ENCODE measurements around the gene BLMH.

Gene BLMH

DNA sequence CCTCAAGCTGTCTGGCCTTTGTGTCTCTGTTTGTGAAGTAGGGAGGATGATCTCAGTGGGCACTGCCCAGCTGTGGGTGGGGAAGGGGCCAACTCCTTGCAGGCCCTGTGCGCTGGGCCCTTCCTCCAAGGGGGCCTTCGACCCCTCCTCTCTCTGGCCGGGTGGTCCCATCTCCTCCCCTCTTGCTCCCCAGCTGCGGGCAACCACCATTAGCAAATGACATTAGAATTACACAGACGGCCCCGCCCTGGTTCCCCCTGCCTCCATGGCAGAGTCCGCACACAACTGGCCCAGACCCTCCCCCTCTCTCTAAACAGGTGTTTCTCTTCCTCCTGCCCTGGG, 53.8 kb downstream of the BLMH start:
- no peak overlapping the region for H2BK5ac ChIP-seq (ENCODE audit: low read depth, low read length, poor library complexity)
- no peak overlapping the region for H3K23ac ChIP-seq (ENCODE audit: low read length)
- no peak overlapping the region for H4K8ac ChIP-seq (ENCODE audit: low read depth, low read length)
- no peak overlapping the region for H2AK5ac ChIP-seq (ENCODE audit: low read length)
- no peak overlapping the region for H4K91ac ChIP-seq (ENCODE audit: low read depth, low read length)
- H2AFZ ChIP-seq (ENCODE audit: insufficient read depth, low read length, poor library complexity): no peak overlapping the region
- no peak overlapping the region for H3K9ac ChIP-seq (ENCODE audit: low read length)
- no peak overlapping the region for H3K4me3 ChIP-seq (ENCODE audit: low read depth, low read length)
- H3K27ac ChIP-seq (ENCODE audit: low read depth, low read length): no peak overlapping the region
- no peak overlapping the region for H2BK12ac ChIP-seq (ENCODE audit: low read length)
- WGBS (ENCODE audit: extremely low coverage, insufficient coverage, insufficient read length): no CpG with 5 or more reads among the region's 7 CpGs
- H3K4me2 ChIP-seq (ENCODE audit: low read length): peak overlapping the region; percentile 33
- no peak overlapping the region for H3K4ac ChIP-seq (ENCODE audit: low read depth, low read length)
- no peak for DNase-seq
- peaks cover 19 to 27% of the 10 kb centered on the region in 2 experiments for H3K4me1 ChIP-seq (ENCODE audit: control insufficient read depth in 1 of 2, insufficient read depth in 2 of 2, low read length in 2 of 2)
- H3K36me3 ChIP-seq (ENCODE audit: control insufficient read depth in 1 of 2, insufficient read depth in 2 of 2, low read length in 2 of 2): no peaks in the 10 kb centered on the region
- H3K79me2 ChIP-seq (ENCODE audit: control insufficient read depth, insufficient read depth, low read length, poor library complexity): no peaks in the 10 kb centered on the region
- H3K9me3 ChIP-seq (ENCODE audit: insufficient read depth, low read depth, low read length): peaks cover 18% of the 10 kb centered on the region
- no peak overlapping the region for H3K18ac ChIP-seq (ENCODE audit: low read length)
- H4K12ac ChIP-seq (ENCODE audit: low read depth, low read length): no peak overlapping the region
- H2BK120ac ChIP-seq (ENCODE audit: insufficient read depth, low read length, poor library complexity): no peak overlapping the region
- peaks cover 15% of the 10 kb centered on the region for H3K27me3 ChIP-seq (ENCODE audit: insufficient read depth, low read length)
- no peak overlapping the region for H3K14ac ChIP-seq (ENCODE audit: low read length)
- no peaks in the 10 kb centered on the region for H3K79me1 ChIP-seq (ENCODE audit: low read length)

DNA sequence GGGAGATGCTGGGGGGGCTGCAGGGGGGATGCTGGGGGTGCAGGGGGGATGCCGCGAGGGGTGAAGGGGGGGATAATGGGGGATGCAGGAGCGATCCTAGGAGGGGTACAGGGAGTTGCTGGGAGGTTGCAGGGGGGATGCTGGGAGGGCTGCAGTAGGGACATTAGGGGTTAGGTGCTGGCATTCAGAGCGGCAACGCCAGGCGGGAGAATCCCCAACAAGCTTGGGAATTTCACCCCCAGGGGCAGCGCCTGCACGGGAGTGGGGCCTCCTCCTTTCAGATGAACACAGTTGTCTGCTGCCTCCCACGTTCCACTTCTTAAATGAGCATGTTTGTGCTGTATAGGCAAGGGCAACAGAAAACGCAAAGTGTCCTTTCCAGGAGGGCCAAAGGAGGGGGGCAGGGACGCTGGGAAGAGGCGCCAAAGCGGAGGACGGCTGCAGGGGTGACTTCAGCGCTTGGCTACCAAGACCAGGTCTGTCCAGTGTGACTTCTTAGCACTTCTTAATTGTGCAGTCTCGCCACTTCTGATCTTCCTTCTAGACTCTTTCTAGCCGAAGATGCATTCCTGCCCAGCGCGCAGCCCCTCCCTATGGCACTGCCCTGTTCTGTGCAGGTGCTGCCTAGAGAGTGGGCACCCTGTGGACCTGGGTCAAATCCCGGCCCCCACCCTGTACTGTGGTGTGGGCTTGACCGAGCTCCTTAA, 54.3 kb downstream of the BLMH start:
- no CpG with 5 or more reads among the region's 21 CpGs for WGBS (ENCODE audit: extremely low coverage, insufficient coverage, insufficient read length)

DNA sequence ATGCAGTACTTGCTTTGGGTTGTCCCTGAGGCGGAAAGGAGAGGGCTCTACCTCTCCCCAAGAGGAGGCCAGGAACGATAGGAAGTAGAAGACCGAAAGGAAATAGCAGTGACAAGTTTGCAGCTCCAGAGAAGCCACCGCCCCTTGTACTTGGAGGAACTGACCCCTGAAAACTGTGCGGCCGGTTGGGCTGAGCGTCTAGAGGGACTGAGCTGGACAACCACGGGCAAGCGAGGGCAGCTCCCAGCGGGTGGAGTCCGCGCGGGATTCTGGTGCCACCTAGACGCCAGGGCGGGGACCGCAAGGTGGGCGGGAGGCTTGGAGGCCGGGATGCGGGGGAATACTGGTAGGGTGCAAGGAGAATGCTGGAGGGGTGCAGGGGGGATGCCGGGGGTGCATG, 55.0 kb downstream of the BLMH start:
- Histone ChIP-seq H3K27ac (ENCODE audit: low read depth, low read length) (no peak overlapping the region), H2AFZ (ENCODE audit: insufficient read depth, low read length, poor library complexity) (no peak overlapping the region), H3K79me2 (ENCODE audit: control insufficient read depth, insufficient read depth, low read length, poor library complexity) (no peaks in the 10 kb centered on the region), H3K4me3 (ENCODE audit: low read depth, low read length) (no peak overlapping the region), H3K23ac (ENCODE audit: low read length) (no peak overlapping the region), H3K9me3 (ENCODE audit: insufficient read depth, low read depth, low read length) (peaks cover 18% of the 10 kb centered on the region), H2AK5ac (ENCODE audit: low read length) (no peak overlapping the region), H3K4ac (ENCODE audit: low read depth, low read length) (no peak overlapping the region), H3K14ac (ENCODE audit: low read length) (no peak overlapping the region), H3K9ac (ENCODE audit: low read length) (no peak overlapping the region), H3K27me3 (ENCODE audit: insufficient read depth, low read length) (peaks cover 15% of the 10 kb centered on the region), H2BK12ac (ENCODE audit: low read length) (no peak overlapping the region), H3K4me2 (ENCODE audit: low read length) (peak overlapping the region; percentile 38), H2BK5ac (ENCODE audit: low read depth, low read length, poor library complexity) (no peak overlapping the region), H3K18ac (ENCODE audit: low read length) (no peak overlapping the region), H4K8ac (ENCODE audit: low read depth, low read length) (no peak overlapping the region), H2BK120ac (ENCODE audit: insufficient read depth, low read length, poor library complexity) (no peak overlapping the region), H3K79me1 (ENCODE audit: low read length) (no peaks in the 10 kb centered on the region), H4K91ac (ENCODE audit: low read depth, low read length) (no peak overlapping the region), H4K12ac (ENCODE audit: low read depth, low read length) (no peak overlapping the region), H3K4me1 (ENCODE audit: control insufficient read depth in 1 of 2, insufficient read depth in 2 of 2, low read length in 2 of 2) (peaks cover 19 to 27% of the 10 kb centered on the region in 2 experiments), H3K36me3 (ENCODE audit: control insufficient read depth in 1 of 2, insufficient read depth in 2 of 2, low read length in 2 of 2) (no peaks in the 10 kb centered on the region)
- no CpG with 5 or more reads among the region's 20 CpGs for WGBS (ENCODE audit: extremely low coverage, insufficient coverage, insufficient read length)
- DNase-seq: peak; percentile 74 to 80

More for the DNA sequence above, 54.3 kb downstream of the BLMH start:
- DNase-seq: no peak
- Histone ChIP-seq H3K79me2 (ENCODE audit: control insufficient read depth, insufficient read depth, low read length, poor library complexity) (no peaks in the 10 kb centered on the region), H3K36me3 (ENCODE audit: control insufficient read depth in 1 of 2, insufficient read depth in 2 of 2, low read length in 2 of 2) (no peaks in the 10 kb centered on the region), H3K4ac (ENCODE audit: low read depth, low read length) (no peak overlapping the region), H4K91ac (ENCODE audit: low read depth, low read length) (no peak overlapping the region), H2BK5ac (ENCODE audit: low read depth, low read length, poor library complexity) (no peak overlapping the region), H3K27me3 (ENCODE audit: insufficient read depth, low read length) (peaks cover 15% of the 10 kb centered on the region), H2AFZ (ENCODE audit: insufficient read depth, low read length, poor library complexity) (no peak overlapping the region), H3K9ac (ENCODE audit: low read length) (no peak overlapping the region), H2BK120ac (ENCODE audit: insufficient read depth, low read length, poor library complexity) (no peak overlapping the region), H4K8ac (ENCODE audit: low read depth, low read length) (no peak overlapping the region), H3K18ac (ENCODE audit: low read length) (no peak overlapping the region), H3K14ac (ENCODE audit: low read length) (no peak overlapping the region), H3K27ac (ENCODE audit: low read depth, low read length) (no peak overlapping the region), H2BK12ac (ENCODE audit: low read length) (no peak overlapping the region), H3K4me1 (ENCODE audit: control insufficient read depth in 1 of 2, insufficient read depth in 2 of 2, low read length in 2 of 2) (peaks cover 19 to 27% of the 10 kb centered on the region in 2 experiments), H3K9me3 (ENCODE audit: insufficient read depth, low read depth, low read length) (peaks cover 18% of the 10 kb centered on the region), H4K12ac (ENCODE audit: low read depth, low read length) (no peak overlapping the region), H3K4me2 (ENCODE audit: low read length) (peak overlapping the region; percentile 25), H3K79me1 (ENCODE audit: low read length) (no peaks in the 10 kb centered on the region), H2AK5ac (ENCODE audit: low read length) (no peak overlapping the region), H3K4me3 (ENCODE audit: low read depth, low read length) (no peak overlapping the region), H3K23ac (ENCODE audit: low read length) (no peak overlapping the region)

DNA sequence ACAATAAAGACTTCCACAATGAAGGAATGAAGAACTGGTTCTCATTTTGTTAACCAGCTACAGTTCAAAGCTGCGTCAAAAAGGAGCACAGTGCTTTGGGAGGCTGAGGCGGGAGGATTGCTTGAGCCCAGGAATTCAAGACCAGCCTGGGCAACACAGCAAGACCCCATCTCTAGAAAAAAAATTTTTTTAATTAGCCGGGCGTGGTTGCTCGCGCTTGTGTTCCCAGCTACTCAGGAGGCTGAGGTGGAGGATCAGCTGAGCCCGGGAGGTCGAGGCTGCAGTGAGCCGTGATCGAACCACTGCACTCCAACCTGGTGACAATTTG, 55.5 kb downstream of the BLMH start:
- Histone ChIP-seq H2AK5ac (ENCODE audit: low read length) (no peak overlapping the region), H3K9me3 (ENCODE audit: insufficient read depth, low read depth, low read length) (peaks cover 18% of the 10 kb centered on the region), H2BK12ac (ENCODE audit: low read length) (no peak overlapping the region), H3K27me3 (ENCODE audit: insufficient read depth, low read length) (peaks cover 15% of the 10 kb centered on the region), H3K4me2 (ENCODE audit: low read length) (peak overlapping the region; percentile 87), H3K4me1 (ENCODE audit: control insufficient read depth in 1 of 2, insufficient read depth in 2 of 2, low read length in 2 of 2) (peaks cover 19 to 27% of the 10 kb centered on the region in 2 experiments), H4K91ac (ENCODE audit: low read depth, low read length) (no peak overlapping the region), H3K79me1 (ENCODE audit: low read length) (no peaks in the 10 kb centered on the region), H3K36me3 (ENCODE audit: control insufficient read depth in 1 of 2, insufficient read depth in 2 of 2, low read length in 2 of 2) (no peaks in the 10 kb centered on the region), H2BK5ac (ENCODE audit: low read depth, low read length, poor library complexity) (no peak overlapping the region), H3K14ac (ENCODE audit: low read length) (no peak overlapping the region), H4K8ac (ENCODE audit: low read depth, low read length) (no peak overlapping the region), H3K4me3 (ENCODE audit: low read depth, low read length) (no peak overlapping the region), H2AFZ (ENCODE audit: insufficient read depth, low read length, poor library complexity) (peak overlapping the region; percentile 2), H3K79me2 (ENCODE audit: control insufficient read depth, insufficient read depth, low read length, poor library complexity) (no peaks in the 10 kb centered on the region), H3K27ac (ENCODE audit: low read depth, low read length) (no peak overlapping the region), H2BK120ac (ENCODE audit: insufficient read depth, low read length, poor library complexity) (no peak overlapping the region), H3K23ac (ENCODE audit: low read length) (no peak overlapping the region), H3K4ac (ENCODE audit: low read depth, low read length) (no peak overlapping the region), H4K12ac (ENCODE audit: low read depth, low read length) (no peak overlapping the region), H3K9ac (ENCODE audit: low read length) (no peak overlapping the region), H3K18ac (ENCODE audit: low read length) (no peak overlapping the region)
- DNase-seq: peak in 1 of 2 donors; percentile 15
- WGBS (ENCODE audit: extremely low coverage, insufficient coverage, insufficient read length): no CpG with 5 or more reads among the region's 10 CpGs
